GM18526 (cell line): ENCODE data around the gene SPARC.

ENCODE experiments used
- POLR2A ChIP-seq: IDR thresholded peaks from 3 replicates; pipeline ENCODE4 v1.6.1; 2011; ENCODE audit not compliant: insufficient read length; ENCODE audit errors: extremely low read depth

SPARC gene

DNA sequence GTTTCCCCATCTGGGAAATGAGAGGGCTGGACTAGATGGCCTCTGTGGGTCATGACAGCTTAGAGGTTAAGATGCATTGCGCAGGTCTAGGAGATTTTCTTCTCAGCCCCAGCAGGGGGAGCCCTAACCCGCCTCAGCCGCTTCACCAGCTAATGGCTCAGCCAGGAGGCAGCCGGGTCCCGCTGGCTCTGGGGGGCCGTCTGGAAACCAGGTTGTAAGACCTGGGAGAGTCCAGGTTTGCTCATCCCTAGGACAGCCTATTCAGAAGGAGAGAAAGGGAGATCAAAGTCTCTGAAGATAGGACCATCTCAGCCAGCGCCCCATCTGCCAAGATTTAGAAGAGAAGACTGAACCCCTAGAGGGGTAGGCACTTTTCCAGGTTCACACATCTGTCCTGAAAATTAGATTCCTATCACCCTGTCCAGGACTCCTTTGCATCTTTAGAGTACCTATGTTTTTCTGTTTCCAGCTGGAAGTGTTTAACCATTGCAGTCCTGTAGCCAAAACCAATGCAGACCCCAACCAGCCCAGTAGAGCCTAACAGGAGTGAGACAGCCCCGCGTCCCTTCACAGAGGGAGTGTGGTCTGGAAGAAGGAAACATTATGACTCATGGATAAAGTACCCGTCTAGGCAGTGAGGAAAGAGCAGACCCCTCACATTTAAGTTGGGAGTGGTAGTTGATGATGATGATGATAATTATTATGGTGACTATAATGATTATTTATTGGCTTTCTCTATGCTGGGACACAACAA, 27.5 kb downstream of the SPARC start:
- TF ChIP-seq POLR2A, result no peak

DNA sequence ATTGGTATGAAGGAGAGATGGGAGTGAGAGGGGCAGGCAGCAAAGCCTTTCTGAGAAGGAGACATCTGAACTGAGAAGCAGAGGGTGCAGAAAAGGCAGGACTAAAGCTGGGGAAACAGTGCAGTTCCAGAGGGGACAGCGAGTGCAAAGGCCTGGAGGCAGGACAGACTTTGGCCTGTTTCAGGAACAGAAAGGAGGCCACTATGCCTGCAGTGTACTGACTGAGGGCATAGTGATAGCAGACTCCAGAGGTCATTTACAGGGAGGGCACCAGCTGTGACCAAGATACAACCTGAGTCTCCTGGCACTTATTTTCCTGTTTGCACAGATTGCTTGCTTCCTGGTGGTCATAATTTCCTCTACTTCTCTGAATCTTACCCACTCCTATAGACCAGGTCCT, 29.6 kb downstream of the SPARC start:
- no peak for TF ChIP-seq POLR2A

DNA sequence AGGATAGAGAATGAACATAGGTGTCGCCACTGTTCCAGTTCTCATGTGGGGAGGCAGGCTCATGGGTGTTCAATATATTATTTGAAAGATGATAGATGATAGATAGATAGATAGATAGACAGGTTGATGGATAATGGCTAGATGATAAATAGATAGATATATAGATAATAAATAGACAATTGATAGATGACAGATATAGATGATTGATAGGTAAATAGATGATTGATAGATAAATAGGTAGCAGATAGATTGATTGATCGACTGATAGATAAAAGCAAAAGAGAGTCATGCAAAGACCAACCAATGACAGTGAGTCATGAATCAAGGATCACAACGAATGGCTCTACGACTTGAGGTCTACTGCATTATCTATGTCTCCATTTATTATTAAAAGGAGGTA, 30.4 kb downstream of the SPARC start:
- TF ChIP-seq POLR2A, result no peak

DNA sequence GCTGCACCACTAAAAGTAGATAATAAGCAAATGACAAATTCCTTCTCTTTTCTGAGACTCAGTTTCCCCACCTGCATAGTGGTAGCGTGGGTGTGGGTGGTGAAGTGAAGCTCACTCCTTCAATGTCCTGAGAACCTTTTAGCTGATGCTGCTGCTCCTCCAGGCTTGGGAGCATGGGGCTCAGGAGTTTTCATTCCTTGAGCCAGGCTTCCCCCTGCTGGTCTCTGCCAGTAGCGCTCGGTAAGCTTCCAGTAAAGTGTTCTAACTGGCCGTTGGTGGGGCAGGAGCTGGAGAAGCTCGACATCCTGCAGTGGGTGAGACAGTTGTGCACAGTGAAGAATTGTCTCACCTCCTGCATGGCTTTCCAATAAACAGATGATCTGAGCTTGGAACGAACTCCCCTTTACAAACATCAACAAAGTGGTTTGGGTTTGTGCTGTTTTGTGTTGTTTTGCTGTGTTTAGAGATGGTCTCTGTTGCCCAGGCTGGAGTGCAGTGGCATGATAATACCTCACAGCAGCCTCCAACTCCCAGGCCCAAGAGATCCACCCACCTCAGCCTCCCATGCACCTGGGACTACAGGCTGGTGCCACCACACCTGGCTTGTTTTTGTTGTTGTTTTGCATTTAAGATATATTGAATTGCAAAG, 34.6 kb downstream of the SPARC start:
- no peak for TF ChIP-seq POLR2A

DNA sequence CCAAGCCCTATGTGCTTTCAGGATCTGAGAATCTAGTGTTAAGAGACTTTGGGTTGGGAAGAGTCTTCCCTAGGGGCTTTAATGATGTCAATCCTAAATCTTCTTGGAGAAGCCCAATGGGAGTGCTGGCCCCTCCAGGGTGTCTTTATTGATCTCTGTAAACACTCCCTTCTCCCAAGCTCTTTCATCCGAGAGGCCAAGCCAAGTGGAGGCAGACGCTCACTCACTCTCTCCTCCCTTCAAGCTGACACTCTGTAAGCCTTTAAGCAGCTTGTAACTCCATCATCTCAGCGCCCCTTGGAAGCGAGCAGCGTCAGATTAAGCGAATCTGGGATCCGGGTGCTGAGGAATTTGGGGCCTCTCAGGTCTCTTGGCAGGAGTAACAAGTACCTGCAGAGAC, 37.7 kb downstream of the SPARC start:
- no peak for TF ChIP-seq POLR2A

DNA sequence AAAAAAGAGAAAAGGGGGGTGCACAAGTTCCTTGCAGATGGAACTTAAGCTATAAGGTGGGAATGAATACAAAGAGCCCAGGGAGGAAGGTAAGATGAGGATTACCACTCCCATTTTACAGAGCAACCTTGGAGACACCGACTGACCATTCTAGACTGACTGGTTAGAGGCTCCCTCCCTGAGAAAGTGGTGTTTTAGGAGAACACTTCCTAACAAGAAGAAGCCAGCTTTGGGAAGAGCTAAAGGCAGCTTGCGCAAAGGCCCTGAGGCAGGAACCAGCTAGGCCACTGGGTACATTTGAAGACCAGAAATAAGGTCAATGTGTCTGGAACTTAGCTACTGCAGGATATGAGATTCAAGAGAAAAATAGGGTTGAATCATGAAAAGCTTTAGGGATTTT, 38.6 kb downstream of the SPARC start:
- no peak for TF ChIP-seq POLR2A

DNA sequence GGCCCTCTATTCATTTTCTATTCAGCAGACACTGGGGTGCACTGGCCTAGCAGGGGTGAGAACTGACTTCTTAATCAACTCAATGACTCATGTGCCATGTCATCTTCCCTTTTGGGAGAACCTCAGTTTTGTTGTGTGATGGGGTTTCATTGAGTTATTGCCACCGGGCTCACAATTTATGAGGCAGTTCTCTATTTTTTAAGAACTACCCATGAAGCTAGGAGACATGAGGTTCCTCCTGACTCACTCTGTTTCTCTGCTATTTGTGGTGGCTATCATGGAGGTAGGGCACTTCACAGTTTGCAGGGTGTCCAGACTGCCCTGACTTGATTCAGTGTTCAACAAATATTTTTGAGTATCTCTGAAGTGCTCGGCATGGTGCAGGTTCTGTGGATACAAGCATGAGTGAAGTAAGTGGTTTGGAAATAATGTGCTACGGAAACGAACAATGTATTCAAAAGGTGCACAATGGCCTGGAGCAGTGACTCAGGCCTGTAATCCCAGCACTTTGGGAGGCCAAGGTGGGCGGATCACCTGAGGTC, 39.3 kb downstream of the SPARC start:
- TF ChIP-seq POLR2A, result no peak

DNA sequence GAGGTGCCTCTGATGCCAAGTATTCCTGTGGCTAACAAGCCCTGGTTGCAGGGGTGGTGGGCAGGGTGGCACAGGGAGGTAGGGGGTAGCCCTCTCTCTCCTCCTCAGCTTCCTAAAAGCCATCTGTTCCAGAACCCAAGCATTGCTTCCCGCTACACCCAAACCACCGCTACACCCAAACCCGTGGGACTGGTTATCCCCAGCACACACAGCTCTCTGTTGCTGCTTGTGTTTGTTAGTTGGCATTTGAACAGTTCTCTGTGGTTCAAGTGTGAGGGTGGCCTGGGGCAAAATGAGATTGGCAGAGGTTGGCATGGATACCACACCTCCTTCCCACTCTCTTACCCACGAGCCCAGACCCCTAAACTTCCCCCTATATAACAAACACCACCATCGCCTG, 40.4 kb downstream of the SPARC start:
- no peak for TF ChIP-seq POLR2A

DNA sequence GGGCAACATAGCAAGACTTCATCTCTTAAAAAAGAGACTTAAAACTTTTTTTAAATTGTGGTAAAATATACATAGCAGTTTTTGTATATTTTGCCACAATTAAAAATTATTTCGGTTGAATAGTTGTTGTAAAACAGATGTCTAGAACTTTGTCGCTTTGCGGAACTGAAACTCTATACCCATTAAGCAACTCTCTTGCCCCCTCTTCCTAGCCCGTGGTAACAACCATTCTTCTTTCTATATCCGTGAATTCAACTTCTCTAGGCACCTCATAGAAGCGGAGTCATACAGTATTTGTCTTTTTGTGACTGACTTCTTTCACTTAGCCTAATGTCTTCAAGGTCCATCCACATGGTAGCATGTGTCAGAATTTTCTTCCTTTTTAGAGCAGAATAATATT, 43.3 kb downstream of the SPARC start:
- TF ChIP-seq POLR2A, result no peak

DNA sequence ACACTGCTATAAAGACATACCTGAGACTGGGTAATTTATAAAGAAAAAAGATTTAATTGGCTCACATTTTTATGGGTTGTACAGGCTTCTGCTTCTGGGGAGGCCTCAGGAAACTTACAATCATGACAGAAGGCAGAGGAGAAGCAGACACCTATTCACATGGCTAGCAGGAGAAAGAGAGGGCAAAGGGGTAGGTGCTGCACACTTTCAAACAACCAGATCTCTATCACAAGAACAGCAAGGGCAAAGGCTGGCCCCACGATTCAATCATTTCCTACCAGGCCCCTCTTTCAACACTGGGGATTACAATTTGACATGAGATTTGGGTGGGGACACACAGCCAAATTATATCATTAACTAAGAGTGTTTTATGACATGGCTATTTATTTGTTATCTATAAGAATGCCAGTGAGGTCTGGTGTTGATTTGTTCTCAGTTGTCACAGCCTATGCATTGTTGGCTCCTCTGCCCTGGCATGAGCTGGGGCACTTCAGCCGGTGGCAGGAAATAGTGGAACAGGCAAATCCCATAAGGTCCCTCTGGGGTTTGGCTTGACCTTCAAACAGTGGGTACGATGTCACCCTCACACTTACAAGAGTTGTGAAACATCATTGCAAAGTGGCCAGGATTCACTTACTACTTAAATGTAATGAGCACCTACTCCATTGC, 44.1 kb downstream of the SPARC start:
- no peak for TF ChIP-seq POLR2A

DNA sequence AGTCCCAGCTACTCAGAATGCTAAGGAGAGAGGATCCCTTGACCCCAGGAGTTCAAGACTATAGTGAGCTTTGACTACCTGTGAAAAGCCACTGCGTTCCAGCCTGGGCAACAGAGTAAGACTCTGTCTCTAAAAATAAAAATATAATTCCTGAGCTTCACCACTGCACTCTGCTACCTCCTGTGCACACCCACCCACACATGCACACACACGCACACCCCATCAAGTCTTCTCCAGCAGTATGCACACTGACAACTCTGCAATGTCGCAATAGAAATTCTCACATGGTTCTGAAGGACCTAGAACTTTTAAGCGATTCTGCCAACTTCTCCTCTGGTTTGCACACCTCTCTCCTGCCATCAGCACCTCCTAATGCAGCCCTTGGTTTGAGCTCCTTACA, 48.1 kb downstream of the SPARC start:
- no peak for TF ChIP-seq POLR2A

DNA sequence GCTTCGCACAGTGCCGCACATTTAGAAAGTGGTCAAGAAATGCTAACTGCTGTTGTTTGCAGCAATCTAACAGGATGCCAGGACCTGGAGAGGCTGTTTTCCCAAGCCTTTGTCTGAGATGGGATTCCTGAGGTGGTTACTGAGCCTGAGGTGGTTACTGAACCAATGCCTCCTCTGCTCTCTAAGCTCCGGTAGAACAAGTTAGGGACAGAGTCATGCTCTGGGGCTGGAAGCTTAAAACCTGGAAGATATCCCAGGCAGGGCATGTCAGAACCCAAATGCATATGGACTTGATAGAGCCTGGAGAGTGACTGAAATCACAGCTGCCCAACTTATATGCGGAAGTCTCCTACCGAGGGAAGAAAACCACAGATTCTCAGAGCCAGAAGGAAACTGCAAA, 49.0 kb downstream of the SPARC start:
- no peak for TF ChIP-seq POLR2A

DNA sequence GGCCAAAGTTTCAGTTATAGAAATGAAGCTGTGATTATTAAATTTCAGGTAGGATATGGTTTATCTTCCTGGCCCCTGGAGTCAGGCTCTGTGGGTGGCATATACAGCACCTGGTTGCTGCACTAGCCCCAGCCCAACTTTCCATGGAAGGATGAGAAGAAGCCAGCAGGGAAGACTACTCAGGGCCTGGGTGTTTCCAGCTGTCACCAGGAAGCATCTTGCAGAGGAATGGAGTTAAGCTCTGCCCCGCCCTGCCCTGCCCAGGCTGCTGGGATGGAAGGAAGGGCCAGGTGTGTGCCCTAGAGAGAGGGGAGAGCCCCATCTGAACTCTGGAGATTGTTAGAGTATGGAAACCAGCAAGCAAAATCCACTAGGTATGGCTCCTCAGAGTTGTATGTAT, 52.8 kb downstream of the SPARC start:
- no peak for TF ChIP-seq POLR2A

DNA sequence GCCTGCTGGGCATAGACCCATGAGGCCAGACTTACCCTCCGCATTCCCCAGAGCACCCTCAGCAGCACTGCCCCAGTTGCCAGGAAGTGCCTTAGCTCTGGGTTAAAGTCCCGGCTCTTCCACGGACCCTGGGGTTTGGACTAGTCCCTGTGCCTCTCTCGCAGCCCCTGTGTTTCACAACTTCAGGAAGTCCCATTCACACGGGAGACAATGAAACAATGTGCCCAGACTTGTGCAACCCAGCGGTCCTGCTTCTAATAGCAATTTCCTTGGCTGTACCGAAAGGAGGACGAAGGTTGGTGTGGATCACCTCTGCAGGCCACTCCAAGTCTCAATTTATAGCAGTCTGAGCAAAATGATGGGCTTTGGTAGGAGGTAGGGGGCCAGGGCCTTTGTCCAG, 53.8 kb downstream of the SPARC start:
- no peak for TF ChIP-seq POLR2A

DNA sequence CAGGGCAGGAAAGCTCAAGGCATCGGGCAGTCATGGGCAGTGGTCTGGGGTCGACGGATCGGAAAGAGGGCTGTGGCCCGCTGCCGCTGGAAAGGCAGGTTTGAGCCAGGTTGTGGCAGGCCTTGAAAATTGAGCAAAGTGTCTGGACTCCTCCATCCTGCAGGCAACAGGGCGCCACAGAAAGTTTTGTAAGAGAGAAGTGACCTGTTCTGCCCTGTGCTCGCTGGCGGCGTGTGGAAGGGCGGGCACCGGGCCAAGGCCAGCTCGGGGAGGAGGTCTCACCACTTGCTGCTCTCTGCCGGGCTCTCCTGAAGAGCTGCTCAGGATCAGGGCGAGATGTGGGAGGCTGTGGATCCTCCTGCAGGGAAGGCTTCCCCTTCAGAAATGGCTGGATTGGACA, 54.2 kb downstream of the SPARC start:
- TF ChIP-seq POLR2A, result no peak

DNA sequence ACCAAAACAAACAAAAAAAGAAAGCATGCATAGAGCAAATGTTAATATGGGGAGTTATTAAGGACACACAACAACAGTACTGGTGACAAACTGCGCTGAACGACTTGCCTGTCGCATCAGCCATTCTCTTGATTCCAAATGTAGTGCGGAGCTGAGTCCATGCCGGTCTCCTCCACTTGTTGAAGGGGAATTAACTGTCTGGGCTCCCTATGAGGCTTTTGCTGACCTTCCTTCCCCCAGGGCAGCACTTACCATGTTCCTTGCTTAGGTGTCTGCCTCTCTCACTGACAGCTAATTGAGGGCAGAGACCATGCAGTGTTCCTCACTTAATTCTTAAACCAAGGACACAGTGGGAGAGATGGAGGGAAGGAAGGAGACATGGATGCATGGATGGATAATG, 54.8 kb downstream of the SPARC start:
- TF ChIP-seq POLR2A, result no peak
